ENCODE results near the gene INPP4A. TPM values are rescaled to one million over a fixed set of nuclear protein-coding genes. Genes with fewer than 3 reads are reported as not detected.

Gene INPP4A
- polyA plus RNA-seq, 2 of the 4 experiments (the other 2 are of a cell fraction) = 9.4 to 16.0 TPM

DNA sequence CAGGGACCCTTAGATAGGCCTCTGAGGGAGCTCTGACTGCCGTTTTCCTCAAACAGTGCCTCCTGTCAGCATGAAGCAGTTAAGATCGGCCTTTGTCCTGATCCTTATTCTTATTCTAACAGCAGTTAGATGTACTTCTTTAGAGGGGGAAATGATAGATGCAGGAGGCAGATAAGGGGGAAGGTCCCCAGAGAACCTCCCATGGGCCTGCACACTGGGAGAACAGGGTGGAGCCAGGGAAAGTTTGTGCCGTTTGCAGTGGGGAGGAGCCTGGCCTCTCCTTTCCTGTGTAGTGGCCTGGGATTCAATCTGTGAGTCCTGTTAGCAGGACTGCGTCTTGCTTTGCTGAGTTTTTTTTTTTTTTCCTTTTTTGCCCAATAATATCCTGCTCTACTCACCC is 7.9 kb upstream of the INPP4A start:
- peak overlapping the region; percentile 40 for H3K4me2 ChIP-seq
- WGBS (ENCODE audit: missing lambda C conversion rate) = 64% methylated on average over 4 of the region's 4 CpGs
- POLR2A ChIA-PET = no interaction called here
- peak overlapping the region; percentile 46 to 66; a peak in 5 of 6 replicates for H3K27ac ChIP-seq
- TF ChIP-seq RARB (CRISPR knock-in tag; IDR thresholded peaks at IDR 0.05) = no peak
- TF ChIP-seq, protein P1, sequence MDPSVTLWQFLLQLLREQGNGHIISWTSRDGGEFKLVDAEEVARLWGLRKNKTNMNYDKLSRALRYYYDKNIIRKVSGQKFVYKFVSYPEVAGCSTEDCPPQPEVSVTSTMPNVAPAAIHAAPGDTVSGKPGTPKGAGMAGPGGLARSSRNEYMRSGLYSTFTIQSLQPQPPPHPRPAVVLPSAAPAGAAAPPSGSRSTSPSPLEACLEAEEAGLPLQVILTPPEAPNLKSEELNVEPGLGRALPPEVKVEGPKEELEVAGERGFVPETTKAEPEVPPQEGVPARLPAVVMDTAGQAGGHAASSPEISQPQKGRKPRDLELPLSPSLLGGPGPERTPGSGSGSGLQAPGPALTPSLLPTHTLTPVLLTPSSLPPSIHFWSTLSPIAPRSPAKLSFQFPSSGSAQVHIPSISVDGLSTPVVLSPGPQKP (IDR thresholded peaks at IDR 0.05; ENCODE audit: low read depth, low read length) = no peak
- TF ChIP-seq, protein P2, sequence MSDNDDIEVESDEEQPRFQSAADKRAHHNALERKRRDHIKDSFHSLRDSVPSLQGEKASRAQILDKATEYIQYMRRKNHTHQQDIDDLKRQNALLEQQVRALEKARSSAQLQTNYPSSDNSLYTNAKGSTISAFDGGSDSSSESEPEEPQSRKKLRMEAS (IDR thresholded peaks at IDR 0.05) = no peak
- TF ChIP-seq EHF (CRISPR knock-in tag; IDR thresholded peaks at IDR 0.05) = no peak
- TF ChIP-seq, protein P3, sequence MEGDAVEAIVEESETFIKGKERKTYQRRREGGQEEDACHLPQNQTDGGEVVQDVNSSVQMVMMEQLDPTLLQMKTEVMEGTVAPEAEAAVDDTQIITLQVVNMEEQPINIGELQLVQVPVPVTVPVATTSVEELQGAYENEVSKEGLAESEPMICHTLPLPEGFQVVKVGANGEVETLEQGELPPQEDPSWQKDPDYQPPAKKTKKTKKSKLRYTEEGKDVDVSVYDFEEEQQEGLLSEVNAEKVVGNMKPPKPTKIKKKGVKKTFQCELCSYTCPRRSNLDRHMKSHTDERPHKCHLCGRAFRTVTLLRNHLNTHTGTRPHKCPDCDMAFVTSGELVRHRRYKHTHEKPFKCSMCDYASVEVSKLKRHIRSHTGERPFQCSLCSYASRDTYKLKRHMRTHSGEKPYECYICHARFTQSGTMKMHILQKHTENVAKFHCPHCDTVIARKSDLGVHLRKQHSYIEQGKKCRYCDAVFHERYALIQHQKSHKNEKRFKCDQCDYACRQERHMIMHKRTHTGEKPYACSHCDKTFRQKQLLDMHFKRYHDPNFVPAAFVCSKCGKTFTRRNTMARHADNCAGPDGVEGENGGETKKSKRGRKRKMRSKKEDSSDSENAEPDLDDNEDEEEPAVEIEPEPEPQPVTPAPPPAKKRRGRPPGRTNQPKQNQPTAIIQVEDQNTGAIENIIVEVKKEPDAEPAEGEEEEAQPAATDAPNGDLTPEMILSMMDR (IDR thresholded peaks at IDR 0.05) = no peak
- TF ChIP-seq POLR2AphosphoS2 (conservative IDR thresholded peaks at IDR 0.05; ENCODE audit: low read length) = no peak
- no peak for TF ChIP-seq MAFK (IDR thresholded peaks at IDR 0.05; ENCODE audit: partially characterized antibody)
- no peak for TF ChIP-seq HEYL (CRISPR knock-in tag; IDR thresholded peaks at IDR 0.05)
- TF ChIP-seq, protein P4, sequence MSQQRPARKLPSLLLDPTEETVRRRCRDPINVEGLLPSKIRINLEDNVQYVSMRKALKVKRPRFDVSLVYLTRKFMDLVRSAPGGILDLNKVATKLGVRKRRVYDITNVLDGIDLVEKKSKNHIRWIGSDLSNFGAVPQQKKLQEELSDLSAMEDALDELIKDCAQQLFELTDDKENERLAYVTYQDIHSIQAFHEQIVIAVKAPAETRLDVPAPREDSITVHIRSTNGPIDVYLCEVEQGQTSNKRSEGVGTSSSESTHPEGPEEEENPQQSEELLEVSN (IDR thresholded peaks at IDR 0.05; ENCODE audit: borderline replicate concordance, low read depth) = no peak
- no peak for TF ChIP-seq HOXA7 (CRISPR knock-in tag; IDR thresholded peaks at IDR 0.05)
- no peak for TF ChIP-seq RAD21 (conservative IDR thresholded peaks at IDR 0.05 in 1 of 2, IDR thresholded peaks at IDR 0.05 in 1 of 2)
- CTCF ChIA-PET = interaction anchor here (0.6 to 1.8 kb wide), 2 partner anchors 8 to 14 kb away, joined by 3 to 4 read pairs; no protein-coding TSS in a partner anchor
- H3K4me3 ChIP-seq = no peak overlapping the region
- FAIRE-seq (no peak), ATAC-seq (peak; percentile 90 to 91), DNase-seq (ENCODE audit: low read depth in 1 of 2, low spot score in 1 of 2) (peak in 1 of 2 experiments; percentile 47)
- H3K9me3 ChIP-seq = 0 out of 3 replicates have a peak, but pooled peaks cover 5% of the 10 kb centered on the region
- peaks cover 26% of the 10 kb centered on the region for H3K4me1 ChIP-seq

DNA sequence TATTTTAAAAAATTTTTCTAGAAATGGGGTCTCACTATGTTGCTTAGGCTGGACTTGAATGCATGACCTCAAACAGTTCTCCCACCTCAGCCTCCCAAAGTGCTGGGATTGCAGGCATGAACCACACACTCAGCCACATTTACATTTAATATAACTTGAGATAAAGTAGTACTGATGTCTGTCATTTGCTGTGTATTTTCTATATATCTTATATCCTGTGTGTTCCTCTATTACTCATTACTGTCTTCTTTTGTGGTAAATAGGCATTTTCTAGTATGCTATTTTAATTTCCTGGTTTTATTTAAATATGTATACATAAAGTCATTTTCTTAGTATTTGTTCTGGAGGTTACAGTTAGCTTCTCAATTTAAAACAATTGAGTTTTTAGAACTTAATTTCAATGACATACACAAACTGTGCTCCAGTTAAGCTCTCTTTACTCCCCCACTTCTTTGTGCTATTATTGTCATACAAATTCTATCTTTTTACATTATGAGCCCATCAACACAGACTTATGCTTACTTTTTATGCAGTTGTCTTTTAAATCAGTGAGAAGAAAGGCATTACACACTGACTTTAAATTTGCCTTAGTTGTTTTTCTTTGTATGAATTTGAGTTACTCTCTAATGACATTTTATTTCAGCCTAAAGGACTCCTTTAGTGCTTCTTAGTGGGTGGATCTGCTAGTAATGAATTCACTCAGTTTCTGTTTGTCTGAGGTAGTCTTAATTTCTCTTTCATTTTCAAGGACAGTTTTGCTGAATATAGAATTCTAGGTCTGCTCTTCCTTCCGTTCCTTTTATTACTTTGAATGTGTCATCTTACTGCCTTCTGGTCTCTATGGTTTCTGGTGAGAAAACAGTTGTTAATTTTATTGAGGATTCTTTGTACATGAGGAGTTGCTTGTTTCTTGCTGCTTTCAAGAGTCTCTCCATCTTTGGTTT is 6.2 kb upstream of the INPP4A start:
- H3K9me3 ChIP-seq = 0 out of 3 replicates have a peak, but pooled peaks cover 5% of the 10 kb centered on the region
- FAIRE-seq = no peak
- peaks cover 26% of the 10 kb centered on the region for H3K4me1 ChIP-seq
- ChIA-PET POLR2A (no interaction called here), CTCF (no interaction called here)
- TF ChIP-seq, protein P5, sequence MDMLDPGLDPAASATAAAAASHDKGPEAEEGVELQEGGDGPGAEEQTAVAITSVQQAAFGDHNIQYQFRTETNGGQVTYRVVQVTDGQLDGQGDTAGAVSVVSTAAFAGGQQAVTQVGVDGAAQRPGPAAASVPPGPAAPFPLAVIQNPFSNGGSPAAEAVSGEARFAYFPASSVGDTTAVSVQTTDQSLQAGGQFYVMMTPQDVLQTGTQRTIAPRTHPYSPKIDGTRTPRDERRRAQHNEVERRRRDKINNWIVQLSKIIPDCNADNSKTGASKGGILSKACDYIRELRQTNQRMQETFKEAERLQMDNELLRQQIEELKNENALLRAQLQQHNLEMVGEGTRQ (IDR thresholded peaks at IDR 0.05) = no peak
- TF ChIP-seq SREBF2 (IDR thresholded peaks at IDR 0.05) = no peak
- no peak for TF ChIP-seq BHLHE40 (IDR thresholded peaks at IDR 0.05; ENCODE audit: low read depth, low read length)
- TF ChIP-seq POLR2A (IDR thresholded peaks at IDR 0.05; ENCODE audit: low read length) = no peak
- TF ChIP-seq RFX5 (IDR thresholded peaks at IDR 0.05) = no peak
- no peak overlapping the region for H3K27ac ChIP-seq
- no peak overlapping the region for H3K4me3 ChIP-seq
- H3K4me2 ChIP-seq = no peak overlapping the region
- no peak for DNase-seq (ENCODE audit: low read depth in 1 of 2, low spot score in 1 of 2)
- WGBS (ENCODE audit: missing lambda C conversion rate) = 72% methylated on average over 1 of the region's 1 CpG
- ATAC-seq = no peak
